NCI-H1436 treated with DMSO at 0.1 percent for 48 hours (cell line): ENCODE results near the gene PNMA8A.

ENCODE experiments used
- DNase-seq: peaks from one replicate; lab custom pipeline; 2025; lab: John Stamatoyannopoulos, UW

PNMA8A gene

GRCh38 chr19:46492841-46493235 is 21.5 kb upstream of the PNMA8A start:
- no peak for DNase-seq

GRCh38 chr19:46491975-46492682 is 20.8 kb upstream of the PNMA8A start:
- no peak for DNase-seq

- DNase-seq: no peak
Observed at GRCh38 chr19:46490774-46491173, 19.4 kb upstream of the PNMA8A start.

GRCh38 chr19:46489445-46490272 is 18.3 kb upstream of the PNMA8A start:
- DNase-seq: no peak

- DNase-seq: no peak
Observed at GRCh38 chr19:46488551-46488950, 17.2 kb upstream of the PNMA8A start.

- DNase-seq: no peak
Observed at GRCh38 chr19:46487802-46488445, 16.6 kb upstream of the PNMA8A start.

GRCh38 chr19:46487178-46487801 is 15.9 kb upstream of the PNMA8A start:
- no peak for DNase-seq

GRCh38 chr19:46486358-46486757 is 15.0 kb upstream of the PNMA8A start:
- DNase-seq: no peak

- no peak for DNase-seq
Observed at GRCh38 chr19:46484656-46485055, 13.3 kb upstream of the PNMA8A start.

GRCh38 chr19:46482631-46483030 is 11.3 kb upstream of the PNMA8A start:
- DNase-seq: no peak

GRCh38 chr19:46481947-46482346 is 10.6 kb upstream of the PNMA8A start:
- no peak for DNase-seq

GRCh38 chr19:46481223-46481848 is 10.0 kb upstream of the PNMA8A start:
- no peak for DNase-seq

- no peak for DNase-seq
Observed at GRCh38 chr19:46480415-46480814, 9.1 kb upstream of the PNMA8A start.

GRCh38 chr19:46478356-46478986 is 7.1 kb upstream of the PNMA8A start:
- peak; percentile 34 for DNase-seq

- DNase-seq: no peak
Observed at GRCh38 chr19:46475986-46476385, 4.6 kb upstream of the PNMA8A start.

- DNase-seq: no peak
Observed at GRCh38 chr19:46474211-46474610, 2.8 kb upstream of the PNMA8A start.

- no peak for DNase-seq
Observed at GRCh38 chr19:46472592-46472991, 1.2 kb upstream of the PNMA8A start.

- DNase-seq: no peak
Observed at GRCh38 chr19:46471811-46472543, 614 bp upstream of the PNMA8A start.

- no peak for DNase-seq
Observed at GRCh38 chr19:46470376-46470775, 987 bp downstream of the PNMA8A start.

GRCh38 chr19:46469541-46470185 is 1.7 kb downstream of the PNMA8A start:
- DNase-seq: no peak
